ENCODE data around the gene CCDC87. TPM values are rescaled to one million over a fixed set of nuclear protein-coding genes. Genes with fewer than 3 reads are reported as not detected.

CCDC87 gene
- total and polyA plus RNA-seq, 2 of the 8 experiments (the other 6 are each of a cell fraction or from before 2014, with no cell fraction given) = 0.32 to 0.99 TPM

GRCh38 chr11:66579017-66579606 is 13.8 kb downstream of the CCDC87 start (continued):
- TF ChIP-seq, protein P1, sequence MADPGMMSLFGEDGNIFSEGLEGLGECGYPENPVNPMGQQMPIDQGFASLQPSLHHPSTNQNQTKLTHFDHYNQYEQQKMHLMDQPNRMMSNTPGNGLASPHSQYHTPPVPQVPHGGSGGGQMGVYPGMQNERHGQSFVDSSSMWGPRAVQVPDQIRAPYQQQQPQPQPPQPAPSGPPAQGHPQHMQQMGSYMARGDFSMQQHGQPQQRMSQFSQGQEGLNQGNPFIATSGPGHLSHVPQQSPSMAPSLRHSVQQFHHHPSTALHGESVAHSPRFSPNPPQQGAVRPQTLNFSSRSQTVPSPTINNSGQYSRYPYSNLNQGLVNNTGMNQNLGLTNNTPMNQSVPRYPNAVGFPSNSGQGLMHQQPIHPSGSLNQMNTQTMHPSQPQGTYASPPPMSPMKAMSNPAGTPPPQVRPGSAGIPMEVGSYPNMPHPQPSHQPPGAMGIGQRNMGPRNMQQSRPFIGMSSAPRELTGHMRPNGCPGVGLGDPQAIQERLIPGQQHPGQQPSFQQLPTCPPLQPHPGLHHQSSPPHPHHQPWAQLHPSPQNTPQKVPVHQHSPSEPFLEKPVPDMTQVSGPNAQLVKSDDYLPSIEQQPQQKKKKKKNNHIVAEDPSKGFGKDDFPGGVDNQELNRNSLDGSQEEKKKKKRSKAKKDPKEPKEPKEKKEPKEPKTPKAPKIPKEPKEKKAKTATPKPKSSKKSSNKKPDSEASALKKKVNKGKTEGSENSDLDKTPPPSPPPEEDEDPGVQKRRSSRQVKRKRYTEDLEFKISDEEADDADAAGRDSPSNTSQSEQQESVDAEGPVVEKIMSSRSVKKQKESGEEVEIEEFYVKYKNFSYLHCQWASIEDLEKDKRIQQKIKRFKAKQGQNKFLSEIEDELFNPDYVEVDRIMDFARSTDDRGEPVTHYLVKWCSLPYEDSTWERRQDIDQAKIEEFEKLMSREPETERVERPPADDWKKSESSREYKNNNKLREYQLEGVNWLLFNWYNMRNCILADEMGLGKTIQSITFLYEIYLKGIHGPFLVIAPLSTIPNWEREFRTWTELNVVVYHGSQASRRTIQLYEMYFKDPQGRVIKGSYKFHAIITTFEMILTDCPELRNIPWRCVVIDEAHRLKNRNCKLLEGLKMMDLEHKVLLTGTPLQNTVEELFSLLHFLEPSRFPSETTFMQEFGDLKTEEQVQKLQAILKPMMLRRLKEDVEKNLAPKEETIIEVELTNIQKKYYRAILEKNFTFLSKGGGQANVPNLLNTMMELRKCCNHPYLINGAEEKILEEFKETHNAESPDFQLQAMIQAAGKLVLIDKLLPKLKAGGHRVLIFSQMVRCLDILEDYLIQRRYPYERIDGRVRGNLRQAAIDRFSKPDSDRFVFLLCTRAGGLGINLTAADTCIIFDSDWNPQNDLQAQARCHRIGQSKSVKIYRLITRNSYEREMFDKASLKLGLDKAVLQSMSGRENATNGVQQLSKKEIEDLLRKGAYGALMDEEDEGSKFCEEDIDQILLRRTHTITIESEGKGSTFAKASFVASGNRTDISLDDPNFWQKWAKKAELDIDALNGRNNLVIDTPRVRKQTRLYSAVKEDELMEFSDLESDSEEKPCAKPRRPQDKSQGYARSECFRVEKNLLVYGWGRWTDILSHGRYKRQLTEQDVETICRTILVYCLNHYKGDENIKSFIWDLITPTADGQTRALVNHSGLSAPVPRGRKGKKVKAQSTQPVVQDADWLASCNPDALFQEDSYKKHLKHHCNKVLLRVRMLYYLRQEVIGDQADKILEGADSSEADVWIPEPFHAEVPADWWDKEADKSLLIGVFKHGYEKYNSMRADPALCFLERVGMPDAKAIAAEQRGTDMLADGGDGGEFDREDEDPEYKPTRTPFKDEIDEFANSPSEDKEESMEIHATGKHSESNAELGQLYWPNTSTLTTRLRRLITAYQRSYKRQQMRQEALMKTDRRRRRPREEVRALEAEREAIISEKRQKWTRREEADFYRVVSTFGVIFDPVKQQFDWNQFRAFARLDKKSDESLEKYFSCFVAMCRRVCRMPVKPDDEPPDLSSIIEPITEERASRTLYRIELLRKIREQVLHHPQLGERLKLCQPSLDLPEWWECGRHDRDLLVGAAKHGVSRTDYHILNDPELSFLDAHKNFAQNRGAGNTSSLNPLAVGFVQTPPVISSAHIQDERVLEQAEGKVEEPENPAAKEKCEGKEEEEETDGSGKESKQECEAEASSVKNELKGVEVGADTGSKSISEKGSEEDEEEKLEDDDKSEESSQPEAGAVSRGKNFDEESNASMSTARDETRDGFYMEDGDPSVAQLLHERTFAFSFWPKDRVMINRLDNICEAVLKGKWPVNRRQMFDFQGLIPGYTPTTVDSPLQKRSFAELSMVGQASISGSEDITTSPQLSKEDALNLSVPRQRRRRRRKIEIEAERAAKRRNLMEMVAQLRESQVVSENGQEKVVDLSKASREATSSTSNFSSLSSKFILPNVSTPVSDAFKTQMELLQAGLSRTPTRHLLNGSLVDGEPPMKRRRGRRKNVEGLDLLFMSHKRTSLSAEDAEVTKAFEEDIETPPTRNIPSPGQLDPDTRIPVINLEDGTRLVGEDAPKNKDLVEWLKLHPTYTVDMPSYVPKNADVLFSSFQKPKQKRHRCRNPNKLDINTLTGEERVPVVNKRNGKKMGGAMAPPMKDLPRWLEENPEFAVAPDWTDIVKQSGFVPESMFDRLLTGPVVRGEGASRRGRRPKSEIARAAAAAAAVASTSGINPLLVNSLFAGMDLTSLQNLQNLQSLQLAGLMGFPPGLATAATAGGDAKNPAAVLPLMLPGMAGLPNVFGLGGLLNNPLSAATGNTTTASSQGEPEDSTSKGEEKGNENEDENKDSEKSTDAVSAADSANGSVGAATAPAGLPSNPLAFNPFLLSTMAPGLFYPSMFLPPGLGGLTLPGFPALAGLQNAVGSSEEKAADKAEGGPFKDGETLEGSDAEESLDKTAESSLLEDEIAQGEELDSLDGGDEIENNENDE (IDR thresholded peaks at IDR 0.05; ENCODE audit: insufficient replicate concordance, low read length) = no peak
- TF ChIP-seq SIX5 (IDR thresholded peaks at IDR 0.05; ENCODE audit: low read depth, low read length) = no peak
- TF ChIP-seq RXRA (IDR thresholded peaks at IDR 0.05; ENCODE audit: insufficient read depth, low read depth, low read length) = 0 out of 2 replicates have a peak, but pooled peaks have one; percentile 13
- peak; percentile 84 for TF ChIP-seq TEAD4 (IDR thresholded peaks at IDR 0.05; ENCODE audit: low read depth, low read length)
- peak in 1 of 2 experiments; percentile 77; a peak in 1 of 4 replicates for TF ChIP-seq HDAC2 (IDR thresholded peaks at IDR 0.05; ENCODE audit: borderline replicate concordance in 1 of 2, low read depth in 2 of 2, low read length in 2 of 2)
- TF ChIP-seq, protein P2, sequence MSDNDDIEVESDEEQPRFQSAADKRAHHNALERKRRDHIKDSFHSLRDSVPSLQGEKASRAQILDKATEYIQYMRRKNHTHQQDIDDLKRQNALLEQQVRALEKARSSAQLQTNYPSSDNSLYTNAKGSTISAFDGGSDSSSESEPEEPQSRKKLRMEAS (IDR thresholded peaks at IDR 0.05) = peak; percentile 73
- no peak for TF ChIP-seq SRF (IDR thresholded peaks at IDR 0.05; ENCODE audit: low read depth, low read length)
- TF ChIP-seq MAFK (IDR thresholded peaks at IDR 0.05; ENCODE audit: low read depth, low read length) = no peak
- TF ChIP-seq, protein P3, sequence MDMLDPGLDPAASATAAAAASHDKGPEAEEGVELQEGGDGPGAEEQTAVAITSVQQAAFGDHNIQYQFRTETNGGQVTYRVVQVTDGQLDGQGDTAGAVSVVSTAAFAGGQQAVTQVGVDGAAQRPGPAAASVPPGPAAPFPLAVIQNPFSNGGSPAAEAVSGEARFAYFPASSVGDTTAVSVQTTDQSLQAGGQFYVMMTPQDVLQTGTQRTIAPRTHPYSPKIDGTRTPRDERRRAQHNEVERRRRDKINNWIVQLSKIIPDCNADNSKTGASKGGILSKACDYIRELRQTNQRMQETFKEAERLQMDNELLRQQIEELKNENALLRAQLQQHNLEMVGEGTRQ (IDR thresholded peaks at IDR 0.05; ENCODE audit: low read length) = no peak
- no peak for TF ChIP-seq POLR2A (IDR thresholded peaks at IDR 0.05; ENCODE audit: control extremely low read depth in 1 of 2, low read depth in 2 of 2, low read length in 2 of 2)
